HG02763 (cell line): Measurements from ENCODE around the gene APOM.

Experiments
- ATAC-seq: cut with Tn5 transposase; IDR thresholded peaks from one replicate; pipeline ENCODE4 v1.9.1; 2021; ENCODE audit warnings: mild to moderate bottlenecking, moderate library complexity; ENCODE audit not compliant: unreplicated experiment

APOM gene

DNA sequence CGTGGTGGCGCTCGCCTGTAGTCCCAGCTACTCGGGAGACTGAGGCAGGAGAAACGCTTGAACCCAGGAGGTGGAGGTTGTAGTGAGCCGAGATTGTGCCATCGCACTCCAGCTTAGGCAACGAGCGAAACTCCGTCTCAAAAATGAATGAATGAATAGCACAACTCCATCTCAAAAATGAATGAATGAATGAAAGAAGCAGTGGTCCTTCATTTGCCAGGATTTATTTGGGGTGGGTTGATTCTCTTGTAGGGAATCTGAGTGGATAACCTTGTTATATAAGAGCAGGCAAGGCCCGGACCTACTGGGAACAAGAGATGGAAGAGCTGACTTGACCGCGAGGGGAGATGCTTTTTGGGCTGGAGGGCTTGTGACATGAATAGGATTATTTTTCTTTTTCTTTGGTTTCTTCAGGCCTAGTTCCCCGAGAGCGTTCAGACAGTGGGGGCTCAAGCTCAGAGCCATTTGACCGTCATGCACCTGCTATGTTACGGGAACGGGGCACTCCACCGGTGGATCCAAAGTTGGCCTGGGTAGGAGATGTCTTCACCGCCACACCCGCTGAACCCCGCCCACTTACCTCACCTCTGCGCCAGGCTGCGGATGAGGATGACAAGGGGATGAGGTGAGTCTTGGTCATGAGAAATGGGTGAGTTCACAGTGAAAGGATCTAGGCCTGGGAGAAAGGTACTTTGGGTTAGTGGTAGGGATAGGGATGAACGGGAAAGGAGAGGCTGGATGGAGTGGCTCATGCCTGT, 25.3 kb upstream of the APOM start:
- ATAC-seq = no peak

DNA sequence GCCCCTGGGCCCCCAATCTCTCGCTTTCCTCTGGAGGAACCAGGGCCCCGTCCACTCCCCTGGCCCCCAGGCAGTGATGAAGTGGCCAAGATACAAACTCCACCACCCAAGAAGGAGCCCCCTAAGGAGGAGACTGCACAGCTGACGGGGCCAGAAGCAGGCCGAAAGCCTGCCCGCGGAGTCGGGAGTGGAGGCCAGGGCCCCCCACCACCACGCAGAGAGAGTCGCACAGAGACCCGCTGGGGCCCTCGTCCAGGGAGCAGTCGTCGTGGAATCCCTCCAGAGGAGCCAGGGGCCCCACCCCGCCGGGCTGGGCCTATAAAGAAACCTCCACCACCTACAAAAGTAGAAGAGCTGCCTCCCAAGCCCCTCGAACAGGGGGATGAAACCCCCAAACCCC, 24.5 kb upstream of the APOM start:
- ATAC-seq = no peak

GRCh38 chr6:31631681-31632278, 23.9 kb upstream of the APOM start:
- ATAC-seq = no peak

GRCh38 chr6:31632279-31632946, 23.3 kb upstream of the APOM start:
- ATAC-seq = no peak

GRCh38 chr6:31633447-31633846, 22.2 kb upstream of the APOM start:
- ATAC-seq = no peak

DNA sequence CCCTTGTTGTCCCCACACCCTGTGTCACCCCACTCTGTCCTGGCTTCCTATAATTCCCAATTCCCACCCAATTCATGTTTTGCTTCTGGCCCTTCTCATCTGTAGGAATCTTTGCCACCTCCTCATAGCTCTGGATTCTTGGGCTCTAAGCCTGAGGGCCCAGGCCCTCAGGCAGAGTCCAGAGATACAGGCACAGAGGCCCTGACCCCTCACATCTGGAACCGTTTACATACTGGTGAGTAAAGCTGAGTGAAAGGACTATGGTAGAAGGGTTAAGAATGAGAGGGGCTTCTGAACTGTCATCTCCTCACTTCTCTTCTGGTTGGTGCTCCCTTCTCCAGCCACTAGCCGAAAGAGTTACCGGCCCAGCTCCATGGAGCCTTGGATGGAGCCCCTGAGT, 21.6 kb upstream of the APOM start:
- no peak for ATAC-seq

GRCh38 chr6:31634969-31635575, 20.6 kb upstream of the APOM start:
- ATAC-seq = no peak

DNA sequence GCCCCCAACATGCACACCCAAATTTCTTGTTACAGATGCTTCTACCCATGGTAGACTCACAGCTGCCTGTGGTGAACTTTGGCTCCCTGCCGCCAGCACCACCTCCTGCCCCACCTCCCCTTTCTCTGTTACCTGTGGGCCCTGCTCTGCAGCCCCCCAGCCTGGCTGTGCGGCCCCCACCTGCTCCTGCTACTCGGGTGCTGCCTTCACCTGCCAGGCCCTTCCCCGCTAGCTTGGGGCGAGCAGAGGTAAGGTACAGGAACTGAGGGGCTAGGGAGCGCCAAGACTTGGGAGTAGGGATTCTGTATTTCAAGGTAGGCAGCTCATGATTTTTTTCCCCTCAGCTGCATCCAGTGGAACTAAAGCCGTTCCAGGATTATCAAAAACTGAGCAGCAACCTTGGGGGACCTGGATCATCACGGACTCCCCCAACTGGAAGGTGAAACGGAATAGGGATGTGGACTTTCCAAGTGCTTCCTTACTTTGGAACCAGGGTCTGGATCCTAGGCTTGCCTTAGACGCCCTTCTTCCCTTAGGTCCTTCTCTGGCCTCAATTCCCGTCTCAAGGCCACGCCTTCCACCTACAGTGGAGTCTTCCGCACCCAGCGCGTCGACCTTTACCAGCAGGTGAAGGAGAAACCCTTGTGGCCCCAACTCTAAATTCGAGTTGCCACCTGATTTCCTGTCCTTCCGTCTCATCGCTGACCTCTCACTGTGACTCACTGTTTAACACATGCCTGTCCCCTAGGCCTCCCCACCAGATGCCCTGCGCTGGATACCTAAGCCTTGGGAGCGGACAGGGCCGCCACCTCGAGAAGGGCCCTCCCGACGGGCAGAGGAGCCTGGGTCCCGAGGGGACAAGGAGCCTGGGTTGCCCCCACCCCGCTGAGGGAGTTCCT, 18.7 kb upstream of the APOM start:
- no peak for ATAC-seq

DNA sequence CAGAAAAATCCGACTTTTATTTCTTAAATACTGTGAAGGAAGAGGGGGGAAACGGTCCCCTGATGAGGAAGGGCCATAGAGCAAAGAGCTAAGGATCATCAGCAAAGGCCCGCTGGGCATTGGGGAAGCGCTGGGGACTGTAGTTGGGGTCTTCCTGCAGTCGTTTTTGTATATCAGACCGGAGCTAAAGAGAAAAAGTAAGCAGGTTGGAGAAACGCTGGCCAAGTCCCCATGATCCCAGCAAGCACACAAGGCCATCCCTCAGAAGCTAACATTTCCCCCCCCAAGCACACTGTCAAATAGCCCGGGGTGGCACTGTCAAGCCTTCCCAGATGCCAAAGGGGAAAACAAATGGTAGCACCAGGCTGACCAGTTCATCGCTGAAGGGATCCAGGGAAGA, 16.7 kb upstream of the APOM start:
- ATAC-seq = no peak

- ATAC-seq = no peak
Measured at GRCh38 chr6:31639449-31639861, 16.2 kb upstream of the APOM start.

GRCh38 chr6:31640612-31641011, 15.1 kb upstream of the APOM start:
- no peak for ATAC-seq

- no peak for ATAC-seq
Measured at GRCh38 chr6:31641370-31641769, 14.3 kb upstream of the APOM start.

- no peak for ATAC-seq
Measured at GRCh38 chr6:31642798-31643570, 12.7 kb upstream of the APOM start.

GRCh38 chr6:31643818-31644454, 11.8 kb upstream of the APOM start:
- ATAC-seq = no peak

DNA sequence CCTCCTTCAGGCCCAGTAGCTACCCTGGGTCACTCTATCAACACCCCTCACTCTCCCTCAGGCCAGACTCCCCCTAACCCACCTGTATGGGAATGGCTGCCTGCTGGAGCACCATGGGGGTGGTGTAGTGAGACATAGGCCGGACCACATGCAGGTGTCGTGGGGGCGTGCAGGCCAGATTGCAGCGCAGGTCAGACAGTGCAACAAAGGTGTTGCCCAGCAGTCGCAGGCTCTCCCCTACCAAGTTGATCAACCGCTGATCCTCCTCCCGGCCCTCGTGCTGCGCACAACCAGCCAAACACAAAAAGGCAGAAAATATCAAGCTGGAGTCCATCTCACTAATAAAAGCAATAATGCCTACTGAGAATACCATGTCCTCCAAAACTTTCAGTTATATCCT, 10.4 kb upstream of the APOM start:
- ATAC-seq = no peak

- peak; percentile 32 for ATAC-seq
Measured at GRCh38 chr6:31651602-31652191, 4.0 kb upstream of the APOM start.

DNA sequence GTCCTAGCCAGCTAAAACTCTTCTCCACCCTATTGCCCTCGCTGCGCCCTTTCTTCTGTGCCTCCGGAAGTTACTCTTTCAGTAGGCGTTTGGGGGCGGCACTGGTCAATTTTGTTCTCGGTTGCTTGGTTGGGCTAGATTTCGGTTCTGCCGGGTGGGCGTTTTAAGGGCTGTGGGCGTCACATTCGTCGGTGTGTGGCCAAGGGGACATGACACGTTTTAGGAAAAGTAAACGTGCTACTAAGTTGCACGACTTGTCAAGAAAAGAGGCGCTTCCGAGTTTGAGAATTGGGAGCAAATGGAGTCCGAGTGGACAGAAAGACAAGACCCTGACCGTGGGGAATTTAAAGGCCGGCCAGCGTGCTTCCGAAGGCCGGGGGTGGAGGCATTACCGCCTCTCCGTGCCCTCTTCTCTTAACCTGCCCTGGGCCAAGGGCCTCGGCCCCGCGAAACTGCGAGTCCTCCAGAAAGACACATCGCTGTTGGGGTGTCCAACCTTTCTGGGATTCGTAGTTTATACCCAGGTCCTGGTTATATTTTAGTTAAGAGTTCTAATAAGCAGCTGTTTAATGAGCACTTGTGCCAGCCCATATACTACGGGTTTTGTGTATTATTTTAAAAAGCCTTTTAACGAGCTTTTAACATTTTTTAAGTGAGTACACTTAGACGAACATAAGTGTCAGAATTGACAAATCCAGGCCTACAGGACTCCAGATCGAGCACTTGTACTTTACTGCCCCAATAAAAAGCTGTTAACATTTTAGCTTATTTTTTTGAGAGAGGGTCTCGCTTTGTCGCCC, 2.6 kb upstream of the APOM start:
- peak; percentile 52 for ATAC-seq

- ATAC-seq = no peak
Measured at GRCh38 chr6:31654574-31655348, 933 bp upstream of the APOM start.
